Pons (tissue), 1 donor: Measurements from ENCODE around the gene CTXN3.
"Not testable (repeated sequence)": the region's sequence is repeated elsewhere in the genome, so short reads cannot be mapped to it uniquely, and the experiment has no call there.

Experiments used
- DNase-seq: peaks from one replicate; pipeline ENCODE4 v3.0.0-alpha.2; 2016; ENCODE audit warnings: low spot score

CTXN3 gene

DNA sequence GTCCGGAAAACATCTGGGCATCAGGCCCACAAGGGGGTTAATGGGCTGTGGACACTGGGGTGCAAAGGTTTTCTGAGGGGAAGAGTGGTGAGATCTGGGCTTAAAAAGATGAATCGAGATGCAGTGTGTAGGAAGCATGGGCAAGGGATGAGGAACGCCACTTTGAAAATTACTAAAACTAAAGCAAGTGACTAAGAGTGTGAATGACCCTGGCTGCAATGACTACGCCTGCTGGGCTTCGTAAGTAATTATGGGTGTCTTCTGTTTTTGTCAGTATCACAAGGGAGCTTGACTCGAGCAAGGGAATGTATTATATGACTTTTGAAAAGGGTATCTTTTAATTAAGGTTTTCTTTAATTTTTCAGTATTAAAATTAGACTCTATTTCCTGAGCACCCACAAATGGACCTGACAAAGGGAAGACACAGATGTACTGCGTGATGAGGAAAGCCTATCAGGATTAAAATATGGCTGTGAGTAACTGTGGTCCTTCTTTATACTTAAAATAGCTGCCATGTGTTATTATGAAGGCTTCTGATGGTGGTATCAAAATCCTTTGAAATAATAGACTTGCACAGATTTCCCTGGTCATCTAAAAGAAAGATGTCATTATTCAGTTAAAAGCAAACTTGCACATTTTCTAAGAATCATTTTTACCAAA, 4.2 kb downstream of the CTXN3 start:
- no peak for DNase-seq

DNA sequence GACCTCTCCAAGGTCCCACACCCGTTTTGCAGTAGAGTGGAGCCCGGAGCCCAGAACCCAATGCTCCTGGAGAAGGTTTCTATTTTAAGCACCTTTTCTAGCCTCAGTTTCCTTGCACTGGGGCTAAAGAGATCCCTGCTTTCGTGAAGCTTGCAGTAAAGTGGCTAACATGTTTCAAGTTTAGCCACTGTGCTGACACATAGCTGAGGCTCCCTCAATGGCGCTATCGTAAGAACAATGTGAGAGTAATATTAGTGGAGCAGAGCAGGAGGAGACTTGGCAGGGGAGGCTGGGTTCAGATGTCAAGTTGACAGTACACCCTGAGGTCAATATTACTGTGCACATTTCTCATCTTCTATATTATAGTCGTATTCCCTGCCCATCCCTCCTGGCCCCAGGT, 7.9 kb downstream of the CTXN3 start:
- DNase-seq, result no peak

DNA sequence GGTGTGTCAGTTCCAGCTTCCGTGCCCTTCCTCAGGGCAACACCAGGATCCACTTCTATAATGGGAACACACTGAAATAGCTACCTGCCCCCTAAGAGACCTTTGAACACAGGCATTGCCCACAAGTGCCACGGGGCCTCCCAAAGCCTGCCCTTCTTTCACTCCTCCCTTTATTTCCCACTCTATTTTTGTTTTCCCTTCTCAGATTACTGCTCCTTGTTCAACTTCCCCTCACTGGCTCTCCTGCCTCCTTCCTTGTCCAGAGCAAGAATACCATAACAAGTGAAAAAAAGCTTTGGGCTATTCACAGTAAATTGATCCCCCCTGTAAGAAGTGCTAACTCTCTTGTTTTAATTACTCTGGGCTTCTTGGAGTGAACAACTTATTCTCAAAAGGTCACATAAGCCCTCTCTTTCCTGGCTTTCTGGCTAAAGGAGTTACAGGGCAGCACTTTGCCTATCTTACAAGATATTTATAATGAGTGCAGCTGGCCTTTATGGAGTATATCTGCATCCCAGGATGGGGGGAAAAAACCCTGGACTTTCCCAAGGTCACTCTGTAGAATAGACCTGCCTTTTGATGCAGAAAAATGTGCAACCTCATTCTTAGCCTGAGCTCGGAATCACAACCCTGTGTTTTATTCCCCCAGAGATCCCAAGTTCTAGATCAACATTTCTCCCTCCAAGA, 11.3 kb downstream of the CTXN3 start:
- no peak for DNase-seq

DNA sequence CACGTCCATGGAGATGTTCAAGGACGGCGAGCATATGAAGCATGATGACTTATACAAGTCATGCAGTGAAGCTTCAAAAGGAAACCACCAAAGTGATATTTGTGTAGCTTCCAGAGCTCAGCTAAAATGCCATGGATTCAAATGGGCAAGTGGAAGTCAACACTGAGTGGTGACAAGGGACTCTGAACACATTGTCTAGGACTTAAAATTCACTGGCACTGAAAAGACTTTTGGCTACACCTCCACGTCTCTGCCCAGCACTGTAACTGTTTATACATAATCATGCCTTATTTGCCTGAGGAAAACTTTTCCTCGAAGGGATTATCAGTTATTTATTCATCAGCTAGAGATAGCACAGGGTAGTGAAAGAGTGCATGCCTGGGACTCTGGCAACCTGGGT, 15.2 kb downstream of the CTXN3 start:
- DNase-seq, result no peak

DNA sequence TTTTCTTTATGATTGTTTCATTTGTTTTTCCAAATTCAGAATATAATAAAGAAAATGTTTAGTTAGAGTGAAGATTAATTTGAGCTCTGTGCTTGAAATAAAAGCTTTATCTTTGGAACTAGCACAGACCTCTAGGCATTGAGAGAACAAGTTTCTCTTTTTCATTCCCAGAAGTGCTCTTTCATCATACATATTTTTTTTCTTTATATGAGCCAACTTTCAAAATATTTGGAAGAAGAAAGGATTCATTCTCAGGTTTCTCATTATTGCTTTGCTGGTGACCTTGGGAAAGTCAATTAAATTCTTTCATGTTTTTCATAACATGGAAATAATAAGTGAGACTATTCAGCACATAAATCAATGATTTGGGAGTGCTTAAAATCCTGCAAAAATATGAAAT, 16.8 kb downstream of the CTXN3 start:
- DNase-seq, result no peak

DNA sequence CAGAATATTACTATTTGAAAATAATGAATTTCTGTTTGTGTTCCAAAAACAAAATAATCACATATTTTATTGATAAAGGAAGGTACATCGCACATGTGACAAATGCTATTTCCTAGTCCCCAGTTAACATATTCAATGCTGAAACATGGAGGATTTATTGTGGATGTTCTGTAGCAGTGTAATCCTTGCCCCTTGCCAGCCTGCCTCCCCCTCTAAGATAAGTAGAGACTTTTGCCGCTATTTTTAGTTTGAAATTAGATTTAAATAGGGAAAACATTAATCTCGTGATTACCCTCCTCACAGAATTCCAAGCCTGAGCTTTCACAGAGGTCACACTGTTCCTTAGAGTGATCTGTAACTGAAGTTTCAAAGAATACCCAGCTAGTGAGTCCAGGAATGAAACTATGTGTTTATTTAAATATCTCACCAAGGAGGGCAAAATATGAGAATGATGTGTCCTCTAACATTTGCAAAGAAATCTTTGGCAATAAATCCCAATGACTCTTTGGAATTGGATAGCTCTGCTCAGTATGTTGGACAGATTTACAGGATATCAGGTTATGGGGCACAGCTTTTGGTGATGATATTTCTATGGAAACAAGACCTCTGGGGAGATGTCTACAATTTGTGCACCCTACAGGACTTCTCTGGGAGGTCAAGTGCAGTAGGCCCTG, 17.3 kb downstream of the CTXN3 start:
- DNase-seq, result no peak

DNA sequence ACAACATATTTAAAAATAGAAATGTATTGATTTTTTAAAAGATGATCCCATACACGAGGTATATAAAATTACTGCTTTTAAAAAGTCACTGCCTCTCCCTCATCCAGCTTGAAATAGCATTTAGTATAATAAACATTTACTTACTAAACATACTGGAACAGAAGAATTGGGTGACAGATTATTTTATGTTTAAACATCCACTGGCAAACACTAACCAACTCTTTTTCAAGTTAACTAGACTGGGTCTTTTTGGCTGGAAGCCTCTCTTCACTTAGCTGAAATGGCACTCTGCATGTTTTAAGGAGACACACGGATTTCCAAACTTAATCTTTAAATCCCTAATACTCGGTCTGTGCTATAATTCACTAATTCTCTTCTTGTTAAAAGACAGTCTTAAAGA, 19.0 kb downstream of the CTXN3 start:
- DNase-seq, result no peak

DNA sequence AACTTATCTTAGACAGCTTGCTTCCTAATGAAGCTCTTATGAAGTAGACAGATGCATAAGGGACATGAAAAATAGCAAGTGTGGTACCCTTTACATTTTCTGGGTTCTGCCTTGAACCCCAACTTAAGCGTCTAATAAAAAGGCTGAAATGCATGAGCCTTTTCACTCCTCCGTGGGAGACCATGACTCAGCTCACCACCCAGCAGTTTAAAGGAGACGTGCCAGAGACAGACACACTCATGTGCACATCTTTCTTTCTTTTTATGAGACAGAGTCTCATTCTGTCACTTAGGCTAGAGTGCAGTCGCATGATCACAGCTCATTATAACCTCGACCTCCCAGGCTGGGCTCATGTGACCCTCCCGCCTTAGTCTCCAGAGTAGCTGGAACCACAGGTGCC, 22.3 kb downstream of the CTXN3 start:
- no peak for DNase-seq

DNA sequence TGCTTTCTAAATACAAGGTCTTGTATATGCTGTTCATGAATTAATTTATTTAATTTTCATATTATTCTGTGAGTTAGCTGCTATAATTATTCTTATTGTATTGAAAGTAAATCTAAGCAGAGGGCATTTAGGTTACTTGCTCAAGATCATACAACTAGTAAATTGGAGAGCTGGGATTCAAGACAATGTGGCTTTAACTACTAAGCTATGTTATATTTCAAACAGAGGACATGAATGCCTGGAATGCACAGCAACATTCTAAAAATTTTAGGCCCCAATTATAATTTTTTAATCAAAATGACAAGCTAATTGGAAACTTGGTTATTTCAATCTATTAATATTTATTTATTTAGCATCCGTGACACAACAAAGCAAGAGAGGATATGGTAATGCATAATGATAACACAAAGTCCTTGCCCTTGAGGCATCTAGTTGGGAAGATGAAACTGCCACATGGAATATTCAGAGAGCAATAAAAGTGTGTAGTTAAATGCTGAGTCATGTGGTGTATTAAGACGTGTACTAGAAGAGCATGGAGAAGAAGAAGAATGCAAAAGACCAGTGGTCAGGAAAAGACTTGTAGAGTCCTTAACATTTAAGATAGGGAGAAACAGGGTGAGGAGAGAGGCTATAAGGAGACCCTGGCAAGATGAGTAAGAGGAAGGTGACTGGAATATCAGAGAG, 24.4 kb downstream of the CTXN3 start:
- no peak for DNase-seq

DNA sequence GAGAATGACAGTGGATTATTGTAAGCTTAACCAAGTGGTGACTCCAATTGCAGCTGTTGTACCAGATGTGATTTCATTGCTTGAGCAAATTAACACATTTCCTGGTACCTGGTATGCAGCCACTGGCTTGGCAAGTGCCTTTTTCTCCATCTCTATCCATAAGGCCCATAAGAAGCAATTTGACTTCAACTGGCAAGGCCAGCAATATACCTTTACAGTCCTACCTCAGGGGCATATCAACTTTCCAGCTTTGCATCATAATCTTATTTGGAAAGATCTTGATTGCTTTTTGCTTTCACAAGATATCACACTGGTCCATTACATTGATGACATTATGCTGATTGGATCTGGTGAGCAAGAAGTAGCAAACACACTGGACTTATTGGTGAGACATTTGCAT, 28.1 kb downstream of the CTXN3 start:
- not testable (repeated sequence) for DNase-seq

DNA sequence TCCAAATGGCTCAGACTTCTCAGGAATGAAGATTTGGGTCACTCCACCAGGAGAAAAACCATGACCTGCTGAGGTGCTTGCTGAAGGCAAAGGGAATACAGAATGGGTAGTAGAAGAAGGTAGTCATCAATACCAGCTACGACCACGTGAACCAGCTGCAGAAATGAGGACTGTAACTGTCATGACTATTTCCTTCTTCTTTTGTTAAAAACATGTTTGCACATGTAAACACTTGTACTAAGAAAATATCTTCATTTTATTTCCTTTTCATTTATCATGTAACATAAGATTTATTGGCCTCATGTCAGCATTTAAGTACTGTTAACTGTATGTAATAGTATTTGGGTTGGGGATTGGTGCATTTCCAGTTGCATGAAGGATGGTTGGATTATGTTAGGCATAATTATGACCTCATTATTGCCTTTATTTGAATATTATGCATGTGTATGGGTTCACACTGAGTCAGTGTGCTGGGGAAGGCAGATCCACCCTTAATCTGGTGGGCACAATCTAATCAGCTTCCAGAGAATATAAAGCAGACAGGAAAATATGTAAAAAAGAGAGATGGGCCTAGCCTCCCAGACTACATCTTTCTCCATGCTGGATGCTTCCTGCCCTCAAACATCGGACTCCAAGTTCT, 30.9 kb downstream of the CTXN3 start:
- not testable (repeated sequence) for DNase-seq

DNA sequence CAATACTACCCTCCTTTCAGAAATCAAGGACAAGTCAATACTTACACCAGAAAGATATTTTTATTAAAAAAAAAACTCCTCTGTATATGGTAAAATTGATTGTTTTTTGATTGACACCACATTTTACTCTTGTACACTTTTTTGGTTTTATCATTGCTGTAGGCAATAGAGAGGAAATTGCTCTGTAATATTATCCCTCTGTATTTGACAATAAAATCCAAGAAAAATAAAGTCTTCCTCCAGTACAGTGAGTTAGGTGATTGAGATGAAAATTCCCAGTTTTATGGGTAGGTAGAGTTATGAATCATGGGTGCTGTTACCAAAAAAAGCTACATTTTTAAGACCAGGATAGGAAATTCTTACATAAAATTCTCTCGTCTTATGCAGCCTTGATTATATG, 31.7 kb downstream of the CTXN3 start:
- no peak for DNase-seq

DNA sequence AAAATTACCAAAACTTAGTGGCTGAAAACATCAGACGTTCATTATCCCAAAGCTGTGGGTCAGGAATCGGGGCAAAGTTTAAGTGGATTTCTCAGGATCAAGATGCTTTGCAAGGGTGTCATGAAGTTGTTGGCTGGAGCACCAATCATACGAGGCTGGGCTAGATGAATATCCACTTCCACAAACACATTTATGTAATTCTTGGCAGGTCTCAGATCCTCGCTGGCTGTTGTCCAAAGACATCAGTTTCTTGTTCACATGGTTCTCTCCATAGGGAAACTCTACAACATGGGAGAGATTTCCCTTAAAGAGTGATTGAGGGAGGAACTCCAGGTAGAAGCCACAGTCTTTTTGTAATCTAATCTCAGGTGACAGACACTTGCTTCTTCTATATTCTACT, 34.1 kb downstream of the CTXN3 start:
- no peak for DNase-seq

DNA sequence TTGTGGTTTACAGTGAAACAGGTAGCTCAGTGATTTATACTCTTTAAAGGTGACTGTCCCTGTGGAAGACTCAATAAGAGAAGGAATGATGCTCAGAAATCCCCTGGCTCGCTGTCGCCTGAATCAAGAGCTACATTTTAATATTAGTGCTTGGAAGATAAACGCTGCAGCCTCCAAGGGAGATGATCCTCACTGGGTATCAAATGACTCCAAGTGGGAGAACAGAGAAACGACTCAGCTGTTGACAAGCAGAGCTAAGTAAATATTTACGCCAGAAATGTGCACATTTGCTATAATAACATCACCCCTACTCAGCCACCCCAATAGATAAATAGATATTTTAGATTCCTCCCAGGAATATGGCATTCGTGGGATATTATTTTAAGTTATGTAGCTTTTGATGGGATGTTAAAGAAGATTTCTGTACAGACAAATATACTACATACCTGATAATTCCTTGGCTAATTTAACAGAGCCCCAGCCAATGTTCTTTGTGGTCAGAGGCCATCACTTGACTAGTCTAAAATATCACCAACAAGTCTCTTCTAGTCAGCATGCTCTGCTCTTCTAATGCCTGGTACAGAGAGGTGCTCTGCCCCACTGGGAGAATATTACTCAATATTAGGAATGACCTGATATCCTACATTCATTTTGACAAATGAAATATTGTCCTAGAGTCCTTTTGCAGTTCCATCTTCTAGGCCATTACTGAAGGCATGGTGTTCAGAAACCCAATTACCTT, 36.0 kb downstream of the CTXN3 start:
- no peak for DNase-seq

DNA sequence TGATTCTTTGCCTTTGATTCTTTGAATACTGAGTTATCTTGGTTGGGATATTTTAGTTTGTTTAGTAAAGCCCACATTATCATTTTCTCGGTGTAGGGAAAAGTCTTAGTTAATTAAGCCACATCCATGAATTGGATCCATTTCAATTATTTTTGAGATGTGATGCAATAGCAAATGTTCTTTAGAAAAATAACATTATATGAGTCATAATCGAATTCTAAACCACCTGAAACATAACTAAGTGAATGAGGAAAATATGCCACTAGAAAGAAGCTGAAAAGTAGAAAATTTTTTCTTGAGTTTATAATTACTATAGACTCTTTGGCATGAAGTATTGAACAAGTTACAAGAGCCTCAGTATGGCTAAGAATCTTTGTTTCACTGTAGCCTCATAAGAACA, 36.8 kb downstream of the CTXN3 start:
- no peak for DNase-seq

DNA sequence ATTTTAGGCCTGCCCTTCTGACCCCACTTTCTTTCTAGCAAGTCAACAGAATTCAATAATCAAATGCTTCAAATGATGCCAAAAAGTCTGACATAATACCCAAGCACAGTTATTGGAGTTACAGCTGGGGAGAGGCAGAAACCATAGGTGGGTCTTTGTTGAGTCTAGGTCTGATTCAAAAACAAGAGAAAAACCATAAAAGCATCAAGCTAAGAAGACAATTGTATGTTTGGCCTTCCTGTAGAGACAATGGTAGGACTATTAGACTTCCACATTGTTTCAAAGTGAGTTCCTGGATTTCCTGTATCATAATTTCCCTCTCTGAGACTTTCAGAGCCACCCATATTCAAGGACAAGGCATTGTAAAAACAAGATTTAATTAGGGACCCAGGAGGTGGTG, 37.5 kb downstream of the CTXN3 start:
- no peak for DNase-seq

DNA sequence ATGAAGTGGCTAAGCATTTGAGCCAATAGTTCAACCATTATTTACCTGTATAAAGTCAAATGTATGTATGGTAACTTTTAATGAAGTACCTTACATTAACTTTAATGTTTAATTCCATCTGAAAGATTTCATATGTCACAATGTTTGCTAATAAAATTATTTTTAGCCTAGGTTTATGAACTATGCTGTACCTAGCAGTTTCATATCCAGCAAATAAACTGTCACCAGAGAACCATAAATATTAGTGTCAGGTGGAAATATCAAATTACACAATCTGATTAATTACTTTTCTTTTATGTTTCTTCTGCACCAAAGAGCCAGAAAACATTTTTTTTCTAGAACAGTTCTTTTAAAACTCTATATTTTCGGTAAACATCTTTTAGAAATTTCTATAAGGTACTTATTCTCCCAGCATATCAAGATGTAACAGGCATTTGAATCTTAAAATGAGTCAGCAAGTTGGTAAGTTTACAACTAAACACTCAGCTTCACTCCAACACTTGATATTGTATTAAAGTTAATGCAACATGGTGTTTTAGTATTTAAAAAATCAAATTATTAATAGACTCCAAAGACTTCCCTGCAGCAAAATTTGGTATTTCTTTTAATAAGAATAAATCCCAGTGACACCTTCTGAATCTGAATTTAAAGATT, 45.8 kb downstream of the CTXN3 start:
- no peak for DNase-seq

DNA sequence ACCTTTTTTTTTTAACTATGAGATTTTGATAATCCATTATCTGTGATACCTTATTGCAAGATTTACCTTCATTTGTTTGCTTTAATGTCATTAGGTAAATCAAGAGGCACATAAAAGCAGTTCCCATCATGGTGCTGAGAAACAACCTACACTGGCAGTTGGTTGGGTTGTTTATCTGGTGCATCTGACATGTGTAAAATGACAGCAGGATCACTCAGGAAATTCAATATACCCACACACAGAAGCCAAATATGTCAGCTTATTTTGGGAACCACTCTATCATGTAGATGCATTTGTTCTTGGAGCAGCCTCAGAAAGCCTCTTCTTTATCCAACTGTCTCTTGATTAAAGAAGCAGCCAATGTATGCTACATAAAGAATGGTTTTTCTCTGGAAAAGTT, 46.5 kb downstream of the CTXN3 start:
- DNase-seq, result no peak

DNA sequence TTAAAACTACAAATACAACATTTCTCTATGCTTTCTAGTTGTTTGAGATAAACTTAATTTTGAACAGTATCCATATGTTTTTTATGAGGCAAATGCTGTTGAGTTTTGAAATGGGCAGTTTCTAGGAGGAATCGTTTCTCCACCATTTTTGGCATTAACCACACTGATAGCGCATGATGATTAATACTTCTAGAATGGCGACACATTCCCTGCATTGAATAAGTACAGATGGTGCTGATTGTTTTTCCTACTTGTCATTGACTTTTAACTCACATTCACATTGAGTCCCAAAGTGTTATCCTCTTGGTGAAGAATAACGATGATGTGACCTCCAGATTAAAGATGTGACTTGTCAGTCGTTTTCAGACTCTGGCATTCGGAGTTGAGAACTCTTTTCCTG, 47.8 kb downstream of the CTXN3 start:
- no peak for DNase-seq

DNA sequence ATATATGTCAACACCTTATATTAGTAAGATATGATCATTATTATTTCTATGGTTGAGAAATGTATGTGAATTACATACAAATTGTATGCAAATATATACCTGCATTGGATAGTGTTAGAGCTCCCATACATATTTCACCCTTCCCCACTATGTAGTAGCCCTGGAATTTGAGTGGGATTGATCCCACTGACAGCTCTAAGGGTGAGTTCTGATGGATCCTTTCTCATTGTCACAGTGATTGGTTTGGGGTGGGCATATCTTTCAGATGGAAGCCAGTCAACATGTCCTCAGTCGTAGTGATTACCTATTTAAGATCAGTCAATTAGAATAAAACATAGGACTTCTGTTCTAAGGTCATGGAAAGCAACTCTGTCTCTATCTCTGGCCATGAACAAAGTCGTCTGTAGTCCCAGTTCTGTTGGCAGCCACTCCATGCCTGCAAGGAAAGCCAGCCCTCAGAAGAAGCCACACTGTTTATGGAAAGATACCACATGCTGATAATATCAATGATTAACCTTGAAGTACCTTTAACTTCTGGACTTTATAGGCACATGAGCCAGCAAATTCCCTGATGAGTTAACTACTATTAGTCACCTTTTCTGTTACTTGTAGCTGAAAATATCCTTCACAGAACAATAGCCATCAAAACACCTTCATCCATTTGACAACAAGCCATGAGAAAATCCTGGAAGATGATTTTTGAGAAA, 49.2 kb downstream of the CTXN3 start:
- no peak for DNase-seq

DNA sequence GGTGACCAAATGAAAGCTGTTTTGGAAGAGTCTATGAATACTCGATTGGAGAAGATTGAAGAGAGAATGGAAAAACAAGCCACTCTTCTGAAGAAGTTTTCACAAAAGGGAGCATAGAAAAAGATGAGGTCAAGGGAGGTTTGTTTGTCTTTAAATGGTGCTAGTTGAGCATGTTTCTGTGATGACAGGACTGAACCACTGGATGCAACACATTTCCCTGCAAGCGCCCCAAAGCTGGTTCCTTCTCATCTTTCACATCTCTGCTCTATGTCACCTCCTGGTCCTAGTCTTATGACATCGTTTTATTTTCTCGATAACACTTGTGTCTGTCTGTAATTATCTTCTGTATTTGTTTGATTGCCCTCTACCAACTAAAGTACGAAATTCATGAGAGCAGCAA, 50.5 kb downstream of the CTXN3 start:
- no peak for DNase-seq
